HG02798 (cell line): ENCODE data around the gene PHLDA2.

Experiments used
- ATAC-seq: cut with Tn5 transposase; IDR thresholded peaks from one replicate; pipeline ENCODE4 v1.9.1; 2021; ENCODE audit warnings: mild to moderate bottlenecking; ENCODE audit not compliant: unreplicated experiment, poor library complexity

Gene PHLDA2

DNA sequence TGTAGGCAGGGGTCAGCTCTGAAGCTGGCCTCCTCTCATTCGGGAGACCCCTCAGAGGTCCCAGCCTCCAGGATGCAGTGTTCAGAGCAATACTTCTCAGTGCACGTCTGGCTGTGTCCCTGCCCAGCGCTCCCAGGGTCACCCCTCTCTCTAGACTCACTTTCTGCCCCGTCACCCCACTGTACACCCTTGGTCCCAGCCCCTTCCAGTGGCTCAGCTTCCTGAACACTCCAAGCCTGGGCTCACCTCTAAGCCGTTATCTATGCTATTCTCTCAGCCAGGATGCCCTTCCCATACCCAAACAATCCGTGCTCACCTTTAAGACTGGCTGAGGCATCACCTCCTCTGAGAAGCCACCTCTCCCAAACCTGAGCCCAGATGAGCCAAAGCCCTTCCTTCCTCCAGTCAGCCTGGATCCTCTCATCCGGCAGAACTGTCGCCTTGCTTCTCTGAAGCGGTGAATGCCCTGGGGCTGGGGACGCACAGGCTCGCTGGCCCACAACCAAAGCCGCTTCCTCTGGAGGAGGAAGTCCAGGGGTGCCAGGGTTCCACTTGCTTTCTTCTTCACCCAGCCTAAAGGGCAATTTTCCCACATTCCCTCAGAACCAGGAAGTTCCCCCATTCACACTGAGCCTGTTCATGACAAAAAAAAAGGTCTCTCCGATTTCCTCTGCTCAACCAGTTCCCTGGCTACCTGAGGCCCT, 30.0 kb downstream of the PHLDA2 start:
- no peak for ATAC-seq

DNA sequence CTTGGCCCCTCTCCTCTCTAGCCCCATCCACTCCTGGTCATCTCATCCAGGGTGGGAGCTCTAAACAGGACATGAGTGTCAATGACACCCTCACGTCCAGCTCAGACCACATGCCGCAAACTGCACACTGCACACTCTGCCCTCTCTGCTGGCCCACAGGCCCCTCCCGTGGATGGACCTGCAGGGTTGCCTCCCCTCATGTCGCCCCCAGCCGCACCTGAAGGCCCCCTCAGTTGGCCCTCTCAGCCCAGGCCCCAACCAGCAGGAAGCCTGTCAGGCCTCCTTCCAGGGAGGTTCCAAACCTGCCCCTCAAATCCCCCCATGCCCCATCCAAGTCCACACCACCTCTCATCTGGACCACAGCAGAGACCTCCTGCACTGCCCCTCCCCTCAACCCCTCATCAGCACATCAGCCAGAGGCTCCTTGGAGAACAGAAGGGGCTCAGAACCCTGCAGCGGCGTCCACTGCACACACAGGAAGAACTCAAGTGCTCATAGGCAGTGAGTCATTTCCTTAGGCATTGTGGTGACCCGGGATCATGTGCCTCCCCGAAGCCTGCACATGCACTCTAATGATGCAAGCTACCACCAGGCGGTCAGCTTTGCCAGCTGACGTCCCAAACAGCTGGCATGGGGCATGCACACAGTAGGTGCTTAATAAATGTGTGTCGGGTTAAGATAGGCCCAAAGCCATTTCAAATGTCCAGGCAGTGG, 30.7 kb downstream of the PHLDA2 start:
- ATAC-seq = no peak

DNA sequence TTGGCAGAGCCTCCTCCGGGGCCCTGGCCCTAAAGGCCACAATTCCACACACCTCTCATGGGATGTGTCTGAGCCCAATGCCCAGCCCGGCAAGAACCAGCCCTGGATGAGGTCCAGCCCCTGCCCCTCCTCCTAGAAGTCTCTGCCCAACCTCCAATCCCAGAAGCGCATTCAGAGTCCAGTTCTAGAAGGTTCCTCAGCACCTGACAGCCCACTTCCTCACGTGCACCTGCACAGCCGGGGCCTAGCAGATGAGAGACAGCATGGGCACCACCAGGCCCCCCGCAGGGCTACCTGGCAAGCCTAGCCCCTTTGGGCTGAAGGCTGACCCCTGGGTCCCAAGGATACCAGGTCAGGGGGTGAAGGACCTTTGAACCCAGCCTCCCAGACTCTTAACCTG, 32.2 kb downstream of the PHLDA2 start:
- ATAC-seq = no peak

DNA sequence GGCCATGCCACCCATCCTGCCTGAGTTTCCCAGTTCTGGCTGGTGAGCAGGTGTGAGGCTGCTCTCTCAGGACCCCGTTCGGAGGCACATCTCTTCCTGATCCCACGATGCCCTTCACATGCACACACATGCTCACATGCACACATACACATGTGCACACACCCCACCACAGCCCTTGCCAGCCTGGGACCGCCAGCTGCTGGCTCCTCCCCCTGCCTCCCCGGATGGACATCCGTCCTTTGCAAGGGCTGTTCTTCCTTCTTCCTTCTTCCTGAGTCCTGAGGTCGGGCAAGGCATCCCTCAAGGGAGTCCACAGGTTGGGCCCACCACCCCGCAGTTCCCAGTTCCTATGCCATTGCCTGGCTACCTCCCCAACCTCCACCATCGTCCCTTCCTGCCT, 33.2 kb downstream of the PHLDA2 start:
- no peak for ATAC-seq

DNA sequence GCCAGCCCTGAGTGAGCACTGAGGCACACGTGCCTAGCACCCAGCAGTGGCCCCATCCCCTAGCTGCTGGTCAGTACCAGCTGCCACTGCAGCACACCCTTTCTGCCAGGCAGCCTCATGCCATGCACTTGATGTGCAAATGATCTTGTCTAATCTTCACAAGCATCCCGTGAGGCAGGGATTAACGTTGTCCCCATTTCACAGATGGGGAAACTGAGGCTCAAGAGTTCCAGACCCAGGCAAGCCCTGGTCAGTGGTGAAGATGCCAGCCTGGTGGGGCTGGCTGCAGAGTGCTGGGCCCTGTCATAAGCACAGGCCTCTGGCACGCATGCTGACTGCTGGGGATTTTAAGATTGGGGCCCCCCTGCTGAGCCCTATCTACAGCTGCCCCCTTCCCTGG, 35.3 kb downstream of the PHLDA2 start:
- ATAC-seq = no peak

DNA sequence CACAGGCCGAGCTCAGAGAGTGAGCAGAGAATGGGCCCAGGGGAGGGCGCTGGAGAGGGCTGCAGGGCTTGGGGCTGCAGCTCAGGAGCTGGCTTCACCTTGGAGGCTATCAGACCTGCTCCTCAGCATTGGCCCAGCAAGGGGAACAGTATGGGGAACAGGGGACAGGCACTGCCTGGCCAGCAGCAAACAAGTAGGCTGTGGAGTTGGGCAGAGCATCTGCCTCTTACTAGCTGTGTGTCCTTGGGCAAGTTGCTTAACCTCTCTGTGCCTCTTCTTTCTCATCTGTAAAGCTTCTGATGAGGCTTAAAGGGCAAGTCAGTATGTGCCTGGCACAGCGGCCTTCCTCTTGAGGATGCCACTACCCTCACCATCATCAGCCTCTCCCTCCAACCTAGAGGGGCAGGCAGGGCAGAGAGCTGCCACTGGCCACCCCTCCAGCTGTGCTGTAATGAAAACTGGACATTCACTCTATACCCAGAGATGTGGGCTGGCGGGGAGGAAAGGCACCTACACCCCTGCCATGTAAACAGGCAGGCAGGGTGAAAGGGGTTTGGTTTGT, 36.2 kb downstream of the PHLDA2 start:
- no peak for ATAC-seq

DNA sequence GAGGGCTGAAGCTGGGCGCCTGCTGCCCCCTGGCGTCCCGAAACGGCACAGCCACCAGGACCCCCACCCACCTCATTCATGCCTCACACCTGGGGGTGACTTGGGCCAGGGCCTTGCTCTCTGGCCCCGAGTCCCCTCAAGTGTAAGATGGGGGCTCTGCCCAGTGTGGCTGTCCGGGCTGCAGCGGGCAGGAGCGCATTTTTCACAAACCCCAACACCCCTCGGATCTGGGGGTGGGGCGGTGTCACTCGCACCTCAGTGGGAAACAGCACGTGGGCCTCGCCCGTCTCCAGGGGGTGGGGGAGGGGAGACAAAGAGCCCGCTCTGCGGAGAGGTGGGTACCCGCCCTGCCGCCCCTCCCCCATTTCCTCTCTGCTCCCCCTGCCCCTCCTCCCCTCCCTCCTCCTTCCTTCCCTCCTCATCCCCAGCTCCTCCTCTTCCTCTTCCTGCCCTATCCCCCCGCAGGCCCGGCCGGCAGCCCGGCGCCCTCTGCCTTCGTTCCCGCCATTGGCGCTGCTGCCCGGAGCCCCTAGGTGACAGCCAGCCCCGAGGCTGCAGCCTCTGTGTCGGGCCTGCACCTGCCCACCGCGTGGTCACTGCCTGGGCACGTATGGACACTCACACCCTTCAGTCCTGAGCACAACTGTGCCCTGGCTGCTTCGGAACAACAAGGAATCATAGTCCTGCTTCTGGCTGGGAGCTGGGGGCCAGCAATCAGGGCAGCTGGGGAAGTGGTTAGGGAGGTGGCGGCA, 36.8 kb downstream of the PHLDA2 start:
- ATAC-seq = no peak

DNA sequence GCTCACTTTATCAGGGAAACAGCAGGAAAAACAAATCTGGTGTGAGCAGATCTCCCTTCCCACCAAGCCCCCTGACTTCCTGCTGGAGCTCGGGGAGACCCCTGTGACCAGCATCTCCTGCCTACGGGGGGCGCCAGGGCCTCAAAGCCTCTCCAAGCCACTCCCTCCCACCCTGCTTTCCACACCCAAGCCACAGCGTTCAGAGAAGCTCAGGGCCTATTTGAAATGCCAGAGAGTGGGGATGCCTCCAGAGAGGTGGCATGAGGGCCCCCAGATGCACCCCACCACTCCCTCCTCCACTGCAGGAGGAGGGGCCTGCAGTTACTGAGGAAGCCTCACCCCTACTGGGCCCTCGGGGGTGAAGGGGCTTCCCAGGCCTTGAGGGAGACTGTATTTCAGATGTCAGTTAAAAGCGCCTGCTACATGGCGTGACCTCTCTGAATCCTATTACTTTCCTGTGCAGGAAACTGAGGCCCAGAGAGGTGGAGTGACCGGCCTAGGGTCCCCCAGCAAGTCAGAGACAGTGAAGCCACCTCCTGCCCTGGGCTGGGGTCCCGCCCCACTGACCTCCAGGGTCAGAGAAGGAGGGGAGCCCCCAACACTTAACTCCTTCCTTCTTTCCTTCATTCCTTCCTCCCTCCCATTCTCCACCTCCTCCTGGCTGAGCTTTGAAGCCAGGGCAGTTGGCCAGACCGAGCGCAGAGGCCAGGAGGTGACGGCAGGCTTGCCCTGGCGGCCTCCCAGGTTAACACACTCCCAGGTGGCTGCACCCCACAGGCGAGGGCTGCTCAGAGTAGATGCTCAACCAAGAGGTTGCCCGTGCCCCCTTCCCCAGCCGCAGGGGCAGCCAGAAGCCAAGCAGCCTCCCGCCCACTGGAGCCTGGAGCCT, 37.6 kb downstream of the PHLDA2 start:
- ATAC-seq = no peak

DNA sequence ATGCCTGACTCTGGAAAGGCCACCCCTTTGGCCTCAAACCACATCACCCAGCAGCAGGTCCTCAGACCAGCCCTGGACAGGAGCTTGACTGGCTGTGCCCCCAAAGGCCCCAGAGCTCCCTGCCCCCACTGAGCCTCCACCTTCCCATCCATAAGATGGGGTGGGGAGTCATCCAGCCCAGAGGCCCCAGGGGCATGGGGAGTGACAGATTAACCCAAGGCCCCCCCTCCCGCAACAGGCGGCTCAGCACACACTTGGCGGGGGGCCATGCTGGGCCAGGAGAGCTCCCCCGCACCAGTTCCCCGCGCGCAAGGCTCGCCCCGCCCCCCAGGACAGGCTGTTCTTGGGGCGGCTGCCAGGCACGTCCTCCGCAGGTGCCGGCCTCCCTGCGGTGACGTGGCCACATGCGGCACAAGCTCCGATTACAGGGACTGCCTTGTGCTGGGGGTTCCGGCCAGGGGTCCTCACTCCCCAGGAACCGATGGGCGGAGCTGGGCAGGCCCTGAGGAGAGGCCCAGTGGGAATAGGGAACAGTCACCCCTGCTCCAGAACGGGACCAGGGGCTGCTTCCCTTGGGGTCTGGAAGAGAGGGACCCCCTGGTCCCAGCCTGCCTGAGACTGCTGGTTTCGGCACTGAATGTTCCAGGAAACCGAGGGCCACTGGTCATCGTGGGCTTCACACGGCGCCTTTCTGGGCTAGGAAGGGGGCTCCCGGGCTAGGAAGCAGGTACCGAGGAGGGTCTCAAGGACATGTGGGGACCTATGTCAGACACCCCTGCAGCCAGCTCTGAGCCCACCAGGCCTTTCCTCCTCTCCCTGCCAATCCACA, 38.5 kb downstream of the PHLDA2 start:
- ATAC-seq = no peak

DNA sequence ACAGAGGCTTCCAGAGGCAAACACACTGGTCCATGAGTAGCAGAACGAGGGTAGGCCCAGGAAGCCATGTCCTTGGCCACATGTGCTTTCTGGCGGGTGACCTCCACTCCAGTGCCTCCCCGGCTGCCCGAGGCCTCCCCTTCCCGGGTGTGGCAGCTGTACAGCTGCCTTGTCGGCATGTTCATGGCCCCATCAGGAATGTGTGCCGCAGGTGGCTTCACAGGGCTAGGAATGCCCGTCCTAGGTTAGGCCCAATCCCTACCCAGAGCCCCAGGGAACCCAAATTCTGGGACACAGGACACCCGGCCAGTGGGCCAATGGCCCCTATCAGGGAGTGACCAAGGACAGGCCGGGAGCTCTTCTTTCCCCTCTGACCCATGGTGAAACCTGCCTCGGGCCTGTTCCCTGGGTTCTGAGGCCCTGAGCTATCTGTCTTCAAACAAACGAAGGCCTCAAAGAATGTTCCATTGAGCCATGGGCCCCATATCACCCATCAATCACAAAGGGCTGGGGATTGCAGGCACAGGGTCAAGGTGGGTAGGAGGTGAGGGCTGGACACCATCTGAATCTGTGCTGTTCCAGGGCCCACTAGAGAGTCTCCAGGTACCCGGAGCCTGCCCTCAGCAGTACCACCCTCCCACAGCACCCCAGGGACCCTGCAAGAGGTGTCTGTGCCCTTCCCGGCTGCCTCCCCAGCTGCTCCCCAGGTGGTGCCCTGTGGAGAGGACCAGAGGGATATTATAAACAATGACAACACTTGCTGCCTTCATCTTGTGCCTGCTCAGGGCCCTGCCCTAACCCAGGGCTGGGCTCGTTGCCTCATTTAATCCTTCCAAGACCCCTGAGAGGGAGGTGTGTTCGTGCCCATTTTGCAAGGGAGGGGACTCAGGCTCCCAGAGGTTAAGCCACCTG, 39.6 kb downstream of the PHLDA2 start:
- ATAC-seq = no peak

DNA sequence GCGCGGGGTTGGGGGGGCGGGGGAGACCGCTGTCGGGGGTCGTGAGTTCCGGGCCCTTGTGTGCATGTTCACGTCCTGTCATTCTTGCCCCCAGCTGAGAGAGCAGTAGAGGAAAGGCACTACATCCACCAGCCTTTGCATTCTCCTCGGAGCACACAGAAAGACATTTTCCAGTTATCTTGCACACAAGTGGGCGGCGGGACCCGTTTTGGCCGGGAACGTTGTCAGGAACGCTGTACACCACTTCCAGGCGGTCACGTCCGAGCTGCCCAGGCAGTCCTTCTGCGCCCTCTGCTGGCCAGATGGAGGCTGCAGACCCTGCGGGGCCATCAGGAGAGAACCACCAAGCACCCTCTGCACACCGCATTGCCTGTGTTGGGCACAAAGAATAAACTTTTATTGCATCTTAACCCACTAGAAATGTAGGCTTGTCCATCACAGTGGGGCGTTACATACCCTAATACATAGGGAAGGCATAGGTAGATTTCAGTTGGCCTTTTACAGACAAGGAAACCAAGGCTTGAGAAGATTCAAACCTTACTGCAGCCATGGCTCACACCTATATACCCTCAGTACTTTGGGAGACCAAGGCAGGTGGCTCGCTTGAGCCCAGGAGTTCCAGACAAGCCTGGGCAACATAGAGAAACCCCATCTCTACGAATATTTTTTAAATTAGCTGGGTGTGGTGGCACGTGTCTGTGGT, 40.8 kb downstream of the PHLDA2 start:
- peak; percentile 28 for ATAC-seq

DNA sequence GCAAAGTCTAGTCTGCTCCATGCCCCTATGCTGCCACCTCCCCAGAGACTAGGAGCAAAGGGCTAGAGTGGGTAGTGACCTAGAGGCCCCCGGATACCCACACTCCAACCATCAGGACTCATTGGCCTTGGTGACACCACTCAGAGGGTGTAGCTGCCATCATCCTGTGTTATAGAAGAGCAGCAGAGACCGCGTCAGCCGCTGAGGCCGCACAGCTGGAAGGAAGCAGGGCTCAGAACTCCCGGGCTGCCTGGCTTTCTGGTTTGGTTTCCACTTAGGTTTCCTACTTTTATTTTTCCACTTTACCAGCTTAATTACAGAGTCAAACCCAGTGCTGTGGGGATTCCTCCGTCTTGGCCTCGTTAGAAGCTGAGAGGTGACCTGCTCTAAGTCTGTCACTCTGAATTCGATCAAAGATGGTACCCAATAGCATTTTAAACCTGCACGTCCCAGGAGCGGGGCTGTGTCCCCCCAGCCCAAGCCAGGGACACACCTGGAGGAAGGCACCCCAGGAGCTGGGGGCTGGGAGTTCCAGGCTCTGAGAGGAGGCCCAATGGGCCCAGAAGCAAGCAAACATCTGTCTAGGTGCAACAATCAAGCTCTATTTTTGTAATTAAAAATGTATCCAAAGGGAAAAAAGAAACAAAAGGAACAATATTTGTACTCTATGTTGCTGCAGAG, 41.6 kb downstream of the PHLDA2 start:
- ATAC-seq = no peak

DNA sequence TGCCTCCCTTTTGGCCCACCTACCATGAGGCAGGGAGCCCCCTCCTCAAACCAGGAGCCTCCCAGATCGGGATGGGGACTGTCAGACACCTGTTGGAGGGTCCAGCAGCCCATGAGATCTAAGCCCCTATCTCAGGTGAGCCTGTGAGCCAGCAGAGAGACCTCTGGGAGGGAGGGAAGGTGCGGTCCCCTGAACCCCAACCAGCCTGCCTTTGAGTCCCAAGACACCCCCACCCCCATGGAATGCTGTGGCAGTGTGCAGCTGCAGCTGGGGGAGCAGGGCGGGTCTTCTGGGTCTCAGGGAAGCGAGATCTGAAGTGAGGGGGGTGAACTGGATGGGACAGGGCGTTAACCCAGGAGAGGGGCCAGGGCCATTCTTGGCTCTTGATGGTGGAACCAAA, 42.3 kb downstream of the PHLDA2 start:
- no peak for ATAC-seq

DNA sequence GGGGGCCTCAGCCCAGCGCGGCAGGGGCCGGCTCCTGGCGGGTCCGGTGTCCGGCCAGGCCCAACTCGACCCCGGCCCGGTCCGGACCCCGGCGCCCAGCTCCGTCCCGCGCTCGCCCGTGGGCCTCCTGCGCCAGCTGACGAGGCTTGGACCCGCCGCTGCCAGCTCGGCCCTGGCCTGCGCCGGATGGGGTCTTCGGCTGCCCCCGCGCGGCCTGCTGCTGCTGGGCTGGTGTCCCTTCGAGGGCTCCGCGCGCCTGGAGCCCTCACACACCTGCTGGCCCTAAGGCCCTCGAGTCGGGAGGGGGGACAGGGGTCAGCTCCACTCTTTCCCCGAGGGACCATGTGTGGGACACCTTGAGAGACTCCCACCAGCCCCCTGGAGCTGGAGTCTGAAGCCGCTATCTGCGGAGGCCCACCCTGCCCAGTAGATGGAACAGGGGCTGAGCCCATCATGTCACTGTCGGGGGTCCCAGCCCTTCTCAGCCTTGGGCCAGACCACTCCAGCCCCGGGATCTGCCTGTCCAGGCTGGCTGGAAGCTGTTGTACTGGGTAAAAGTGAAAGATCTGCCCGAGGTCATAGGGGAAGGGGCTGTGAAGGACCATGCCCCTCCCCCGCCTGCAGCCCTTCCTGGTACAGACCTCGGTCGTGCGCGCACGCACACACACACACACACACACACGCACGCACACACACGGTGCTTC, 42.9 kb downstream of the PHLDA2 start:
- no peak for ATAC-seq

DNA sequence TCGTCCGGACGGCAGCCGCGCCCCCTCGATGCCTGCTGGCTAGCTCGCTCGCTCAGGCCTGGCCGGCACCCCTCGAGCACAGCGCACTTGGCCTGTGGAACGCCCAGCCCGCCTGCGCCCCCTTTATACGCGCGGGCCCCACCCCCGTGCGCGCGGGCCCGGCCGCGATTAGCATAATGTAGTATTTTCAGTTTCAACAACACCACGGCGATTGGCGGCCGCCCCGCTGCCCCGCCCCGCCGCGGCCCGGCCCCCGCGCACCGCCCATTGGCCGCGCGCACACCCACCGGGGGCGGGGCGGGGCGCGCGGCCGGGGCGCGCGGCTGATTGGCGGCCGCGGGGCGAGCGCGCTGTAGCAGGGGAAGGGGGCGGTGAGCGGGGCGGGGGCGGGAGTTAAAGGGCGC, 43.5 kb downstream of the PHLDA2 start, which contains the start of gene CDKN1C:
CDKN1C (minus strand) TSS at position 98 of the 404 bp plus-strand sequence. CDS start 319 bp downstream, outside the sequence.
- ATAC-seq = peak; percentile 81

DNA sequence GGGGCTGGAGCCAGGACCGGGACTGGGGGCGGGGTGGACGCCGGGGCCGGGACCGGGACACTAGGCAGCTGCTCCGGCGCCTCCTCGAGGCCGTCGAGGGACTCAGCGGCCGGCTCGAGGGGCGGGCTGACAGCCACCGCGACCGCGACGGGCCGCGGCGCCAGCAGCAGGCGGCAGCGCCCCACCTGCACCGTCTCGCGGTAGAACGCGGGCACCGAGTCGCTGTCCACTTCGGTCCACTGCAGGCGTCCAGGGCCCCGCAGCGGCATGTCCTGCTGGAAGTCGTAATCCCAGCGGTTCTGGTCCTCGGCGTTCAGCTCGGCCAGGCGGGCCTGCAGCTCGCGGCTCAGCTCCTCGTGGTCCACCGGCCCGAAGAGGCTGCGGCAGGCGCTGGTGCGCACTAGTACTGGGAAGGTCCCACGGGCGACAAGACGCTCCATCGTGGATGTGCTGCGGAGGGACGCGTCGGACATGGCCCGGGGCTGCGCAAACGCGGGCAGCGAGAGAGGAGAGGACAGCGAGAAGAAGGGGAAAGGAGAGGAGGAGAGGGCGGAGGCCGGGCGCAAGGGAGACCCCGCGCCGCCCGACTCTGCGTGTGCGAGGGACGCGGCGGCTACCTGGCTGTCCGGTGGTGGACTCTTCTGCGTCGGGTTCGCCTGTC, 44.1 kb downstream of the PHLDA2 start:
- no peak for ATAC-seq
